ENCODE measurements around the gene PKD1. TPM values are rescaled to one million over a fixed set of nuclear protein-coding genes. Genes with fewer than 3 reads are reported as not detected.

Gene PKD1
- polyA plus RNA-seq, 1 donor from 2014 or later: 176 TPM

DNA sequence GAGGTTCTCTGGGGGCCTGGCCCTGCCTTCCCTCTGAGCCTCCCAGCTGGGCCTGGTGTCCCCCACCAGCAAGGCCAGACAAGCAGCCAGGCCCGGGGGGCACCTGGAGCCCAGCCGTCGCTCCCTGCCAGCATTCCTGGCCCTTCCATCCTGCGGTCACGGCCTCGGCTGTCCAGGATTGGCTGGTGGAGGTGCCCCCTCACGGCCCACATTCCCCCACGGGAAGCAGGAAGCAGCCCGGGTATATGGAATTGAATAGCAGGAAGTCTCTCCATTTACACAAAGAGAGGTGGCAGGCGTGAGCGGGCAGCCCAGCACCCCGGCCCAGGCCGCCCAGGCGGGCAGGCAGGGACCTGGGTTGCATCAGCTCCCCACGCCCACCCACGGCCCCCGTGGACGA is 34.4 kb upstream of the PKD1 start:
- Histone ChIP-seq H3K27me3 (ENCODE audit: insufficient read depth, low read depth, low read length) (no peaks in the 10 kb centered on the region), H3K79me2 (replicated peaks; ENCODE audit: insufficient read depth, low read length) (no peaks in the 10 kb centered on the region), H3F3A (ENCODE audit: insufficient read depth, low read length, poor library complexity, severe bottlenecking) (no peaks in the 10 kb centered on the region), H3K4me2 (ENCODE audit: low read length) (no peak overlapping the region), H3K4me3 (ENCODE audit: low read length) (no peak overlapping the region), H4K20me1 (ENCODE audit: insufficient read depth) (no peaks in the 10 kb centered on the region), H3K9me3 (ENCODE audit: low read length) (no peaks in the 10 kb centered on the region), H3K36me3 (ENCODE audit: insufficient read depth, low read length) (no peaks in the 10 kb centered on the region), H3K27ac (ENCODE audit: low read length) (no peak overlapping the region), H3K9me2 (ENCODE audit: insufficient read depth, low read length) (no peaks in the 10 kb centered on the region), H3K9ac (ENCODE audit: low read length) (no peak overlapping the region), H2AFZ (ENCODE audit: low read depth, low read length) (no peak overlapping the region)
- TF ChIP-seq POLR2AphosphoS5 (IDR thresholded peaks at IDR 0.05) (no peak), MXI1 (conservative IDR thresholded peaks at IDR 0.05; ENCODE audit: poor library complexity, severe bottlenecking) (no peak), RAD21 (conservative IDR thresholded peaks at IDR 0.05) (no peak), TAF1 (IDR thresholded peaks at IDR 0.05; ENCODE audit: low read depth) (no peak), EZH2 (IDR thresholded peaks at IDR 0.05; ENCODE audit: borderline replicate concordance, insufficient read depth, low read length, poor library complexity, severe bottlenecking) (no peak), EP300 (conservative IDR thresholded peaks at IDR 0.05; ENCODE audit: poor library complexity, severe bottlenecking) (no peak), SMC3 (conservative IDR thresholded peaks at IDR 0.05; ENCODE audit: poor library complexity) (no peak)
- TF ChIP-seq, protein P1, sequence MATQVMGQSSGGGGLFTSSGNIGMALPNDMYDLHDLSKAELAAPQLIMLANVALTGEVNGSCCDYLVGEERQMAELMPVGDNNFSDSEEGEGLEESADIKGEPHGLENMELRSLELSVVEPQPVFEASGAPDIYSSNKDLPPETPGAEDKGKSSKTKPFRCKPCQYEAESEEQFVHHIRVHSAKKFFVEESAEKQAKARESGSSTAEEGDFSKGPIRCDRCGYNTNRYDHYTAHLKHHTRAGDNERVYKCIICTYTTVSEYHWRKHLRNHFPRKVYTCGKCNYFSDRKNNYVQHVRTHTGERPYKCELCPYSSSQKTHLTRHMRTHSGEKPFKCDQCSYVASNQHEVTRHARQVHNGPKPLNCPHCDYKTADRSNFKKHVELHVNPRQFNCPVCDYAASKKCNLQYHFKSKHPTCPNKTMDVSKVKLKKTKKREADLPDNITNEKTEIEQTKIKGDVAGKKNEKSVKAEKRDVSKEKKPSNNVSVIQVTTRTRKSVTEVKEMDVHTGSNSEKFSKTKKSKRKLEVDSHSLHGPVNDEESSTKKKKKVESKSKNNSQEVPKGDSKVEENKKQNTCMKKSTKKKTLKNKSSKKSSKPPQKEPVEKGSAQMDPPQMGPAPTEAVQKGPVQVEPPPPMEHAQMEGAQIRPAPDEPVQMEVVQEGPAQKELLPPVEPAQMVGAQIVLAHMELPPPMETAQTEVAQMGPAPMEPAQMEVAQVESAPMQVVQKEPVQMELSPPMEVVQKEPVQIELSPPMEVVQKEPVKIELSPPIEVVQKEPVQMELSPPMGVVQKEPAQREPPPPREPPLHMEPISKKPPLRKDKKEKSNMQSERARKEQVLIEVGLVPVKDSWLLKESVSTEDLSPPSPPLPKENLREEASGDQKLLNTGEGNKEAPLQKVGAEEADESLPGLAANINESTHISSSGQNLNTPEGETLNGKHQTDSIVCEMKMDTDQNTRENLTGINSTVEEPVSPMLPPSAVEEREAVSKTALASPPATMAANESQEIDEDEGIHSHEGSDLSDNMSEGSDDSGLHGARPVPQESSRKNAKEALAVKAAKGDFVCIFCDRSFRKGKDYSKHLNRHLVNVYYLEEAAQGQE (IDR thresholded peaks at IDR 0.05; ENCODE audit: borderline replicate concordance): no peak
- TF ChIP-seq, protein P2, sequence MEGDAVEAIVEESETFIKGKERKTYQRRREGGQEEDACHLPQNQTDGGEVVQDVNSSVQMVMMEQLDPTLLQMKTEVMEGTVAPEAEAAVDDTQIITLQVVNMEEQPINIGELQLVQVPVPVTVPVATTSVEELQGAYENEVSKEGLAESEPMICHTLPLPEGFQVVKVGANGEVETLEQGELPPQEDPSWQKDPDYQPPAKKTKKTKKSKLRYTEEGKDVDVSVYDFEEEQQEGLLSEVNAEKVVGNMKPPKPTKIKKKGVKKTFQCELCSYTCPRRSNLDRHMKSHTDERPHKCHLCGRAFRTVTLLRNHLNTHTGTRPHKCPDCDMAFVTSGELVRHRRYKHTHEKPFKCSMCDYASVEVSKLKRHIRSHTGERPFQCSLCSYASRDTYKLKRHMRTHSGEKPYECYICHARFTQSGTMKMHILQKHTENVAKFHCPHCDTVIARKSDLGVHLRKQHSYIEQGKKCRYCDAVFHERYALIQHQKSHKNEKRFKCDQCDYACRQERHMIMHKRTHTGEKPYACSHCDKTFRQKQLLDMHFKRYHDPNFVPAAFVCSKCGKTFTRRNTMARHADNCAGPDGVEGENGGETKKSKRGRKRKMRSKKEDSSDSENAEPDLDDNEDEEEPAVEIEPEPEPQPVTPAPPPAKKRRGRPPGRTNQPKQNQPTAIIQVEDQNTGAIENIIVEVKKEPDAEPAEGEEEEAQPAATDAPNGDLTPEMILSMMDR (IDR thresholded peaks at IDR 0.05; ENCODE audit: poor library complexity, severe bottlenecking): no peak

DNA sequence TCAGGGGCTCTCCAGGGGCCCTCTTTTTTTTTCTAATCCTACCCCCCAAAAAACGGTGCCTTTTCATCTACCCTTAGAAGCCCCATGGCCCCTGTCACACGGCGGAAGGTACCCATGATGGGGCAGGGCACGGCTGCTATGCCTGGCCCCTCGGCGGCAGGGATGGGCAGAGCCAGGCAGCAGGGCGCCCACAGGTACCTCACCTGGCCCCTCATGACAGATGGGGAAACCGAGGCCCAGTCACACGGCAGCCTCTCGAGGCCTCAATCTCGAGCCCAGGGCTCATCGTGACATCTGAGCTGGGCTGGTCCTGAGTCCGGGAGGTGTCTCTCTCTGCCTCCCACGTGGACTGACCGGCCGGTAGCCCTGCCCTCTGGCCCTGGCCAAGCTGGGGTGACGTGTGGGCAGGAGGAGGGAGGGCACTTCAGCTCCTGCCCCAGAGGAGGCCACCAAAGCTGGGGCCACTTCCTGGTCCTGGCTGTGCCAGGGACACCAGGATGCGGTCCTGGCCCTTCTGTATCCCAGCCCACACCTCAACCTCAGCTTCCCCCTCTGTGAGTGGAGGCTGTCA is 31.5 kb upstream of the PKD1 start:
- Histone ChIP-seq H3F3A (ENCODE audit: insufficient read depth, low read length, poor library complexity, severe bottlenecking) (no peaks in the 10 kb centered on the region), H3K79me2 (replicated peaks; ENCODE audit: insufficient read depth, low read length) (no peaks in the 10 kb centered on the region), H3K4me2 (ENCODE audit: low read length) (no peak overlapping the region), H2AFZ (ENCODE audit: low read depth, low read length) (no peak overlapping the region), H3K9ac (ENCODE audit: low read length) (no peak overlapping the region), H3K9me2 (ENCODE audit: insufficient read depth, low read length) (no peaks in the 10 kb centered on the region), H3K27me3 (ENCODE audit: insufficient read depth, low read depth, low read length) (no peaks in the 10 kb centered on the region), H3K27ac (ENCODE audit: low read length) (no peak overlapping the region), H3K9me3 (ENCODE audit: low read length) (no peaks in the 10 kb centered on the region), H3K36me3 (ENCODE audit: insufficient read depth, low read length) (no peaks in the 10 kb centered on the region), H3K4me3 (ENCODE audit: low read length) (no peak overlapping the region), H4K20me1 (ENCODE audit: insufficient read depth) (no peaks in the 10 kb centered on the region)
- TF ChIP-seq, protein P1 (IDR thresholded peaks at IDR 0.05; ENCODE audit: borderline replicate concordance): no peak
- TF ChIP-seq MXI1 (conservative IDR thresholded peaks at IDR 0.05; ENCODE audit: poor library complexity, severe bottlenecking) (no peak), RAD21 (conservative IDR thresholded peaks at IDR 0.05) (no peak), SMC3 (conservative IDR thresholded peaks at IDR 0.05; ENCODE audit: poor library complexity) (no peak), EZH2 (IDR thresholded peaks at IDR 0.05; ENCODE audit: borderline replicate concordance, insufficient read depth, low read length, poor library complexity, severe bottlenecking) (no peak), EP300 (conservative IDR thresholded peaks at IDR 0.05; ENCODE audit: poor library complexity, severe bottlenecking) (no peak), POLR2AphosphoS5 (IDR thresholded peaks at IDR 0.05) (no peak), TAF1 (IDR thresholded peaks at IDR 0.05; ENCODE audit: low read depth) (no peak)
- TF ChIP-seq, protein P2 (IDR thresholded peaks at IDR 0.05; ENCODE audit: poor library complexity, severe bottlenecking): no peak

Data from neural cell (in vitro differentiated cells).